ENCODE data around the gene AKAP5. TPM values are rescaled to one million over a fixed set of nuclear protein-coding genes. Genes with fewer than 3 reads are reported as not detected.

The AKAP5 gene
- total and polyA plus RNA-seq, 2 experiments from 2014 or later, result 1.0 to 3.4 TPM

DNA sequence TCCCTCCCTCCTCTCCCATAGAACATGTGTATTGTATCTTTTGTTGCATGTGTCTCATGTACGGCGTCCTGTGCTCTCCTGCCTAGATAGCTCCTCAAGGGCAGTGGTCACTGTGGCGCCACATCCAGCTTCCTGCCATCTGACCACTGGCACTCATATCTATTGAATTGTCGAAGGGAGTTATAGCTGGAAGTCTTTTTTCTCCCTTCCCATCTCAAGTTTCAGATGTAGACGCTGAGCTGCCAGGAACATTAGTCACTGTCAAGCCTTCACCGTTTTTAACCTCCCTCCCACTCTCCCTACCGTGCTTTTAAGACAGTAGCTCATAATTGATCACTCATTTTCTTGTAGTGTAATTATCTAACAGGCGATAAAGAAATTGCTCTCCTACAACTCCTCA is 44.1 kb upstream of the AKAP5 start:
- TF ChIP-seq ZNF331 (CRISPR knock-in tag; IDR thresholded peaks at IDR 0.05; ENCODE audit: low read depth) (no peak), EZH2phosphoT487 (IDR thresholded peaks at IDR 0.05; ENCODE audit: unreplicated experiment) (no peak), STAT1 (IDR thresholded peaks at IDR 0.05; ENCODE audit: unreplicated experiment) (no peak), ZNF114 (CRISPR knock-in tag; IDR thresholded peaks at IDR 0.05) (no peak), POLR2AphosphoS5 (IDR thresholded peaks at IDR 0.05; ENCODE audit: low read depth) (no peak), JUNB (IDR thresholded peaks at IDR 0.05; ENCODE audit: unreplicated experiment) (no peak), EZH2 (IDR thresholded peaks at IDR 0.05; ENCODE audit: low read depth, unreplicated experiment) (no peak), CREB1 (CRISPR knock-in tag; IDR thresholded peaks at IDR 0.05; ENCODE audit: low read depth) (no peak), NANOG (IDR thresholded peaks at IDR 0.05; ENCODE audit: borderline replicate concordance) (no peak)
- TF ChIP-seq, protein P1, sequence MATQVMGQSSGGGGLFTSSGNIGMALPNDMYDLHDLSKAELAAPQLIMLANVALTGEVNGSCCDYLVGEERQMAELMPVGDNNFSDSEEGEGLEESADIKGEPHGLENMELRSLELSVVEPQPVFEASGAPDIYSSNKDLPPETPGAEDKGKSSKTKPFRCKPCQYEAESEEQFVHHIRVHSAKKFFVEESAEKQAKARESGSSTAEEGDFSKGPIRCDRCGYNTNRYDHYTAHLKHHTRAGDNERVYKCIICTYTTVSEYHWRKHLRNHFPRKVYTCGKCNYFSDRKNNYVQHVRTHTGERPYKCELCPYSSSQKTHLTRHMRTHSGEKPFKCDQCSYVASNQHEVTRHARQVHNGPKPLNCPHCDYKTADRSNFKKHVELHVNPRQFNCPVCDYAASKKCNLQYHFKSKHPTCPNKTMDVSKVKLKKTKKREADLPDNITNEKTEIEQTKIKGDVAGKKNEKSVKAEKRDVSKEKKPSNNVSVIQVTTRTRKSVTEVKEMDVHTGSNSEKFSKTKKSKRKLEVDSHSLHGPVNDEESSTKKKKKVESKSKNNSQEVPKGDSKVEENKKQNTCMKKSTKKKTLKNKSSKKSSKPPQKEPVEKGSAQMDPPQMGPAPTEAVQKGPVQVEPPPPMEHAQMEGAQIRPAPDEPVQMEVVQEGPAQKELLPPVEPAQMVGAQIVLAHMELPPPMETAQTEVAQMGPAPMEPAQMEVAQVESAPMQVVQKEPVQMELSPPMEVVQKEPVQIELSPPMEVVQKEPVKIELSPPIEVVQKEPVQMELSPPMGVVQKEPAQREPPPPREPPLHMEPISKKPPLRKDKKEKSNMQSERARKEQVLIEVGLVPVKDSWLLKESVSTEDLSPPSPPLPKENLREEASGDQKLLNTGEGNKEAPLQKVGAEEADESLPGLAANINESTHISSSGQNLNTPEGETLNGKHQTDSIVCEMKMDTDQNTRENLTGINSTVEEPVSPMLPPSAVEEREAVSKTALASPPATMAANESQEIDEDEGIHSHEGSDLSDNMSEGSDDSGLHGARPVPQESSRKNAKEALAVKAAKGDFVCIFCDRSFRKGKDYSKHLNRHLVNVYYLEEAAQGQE (IDR thresholded peaks at IDR 0.05; ENCODE audit: unreplicated experiment), result no peak
- TF ChIP-seq, protein P2, sequence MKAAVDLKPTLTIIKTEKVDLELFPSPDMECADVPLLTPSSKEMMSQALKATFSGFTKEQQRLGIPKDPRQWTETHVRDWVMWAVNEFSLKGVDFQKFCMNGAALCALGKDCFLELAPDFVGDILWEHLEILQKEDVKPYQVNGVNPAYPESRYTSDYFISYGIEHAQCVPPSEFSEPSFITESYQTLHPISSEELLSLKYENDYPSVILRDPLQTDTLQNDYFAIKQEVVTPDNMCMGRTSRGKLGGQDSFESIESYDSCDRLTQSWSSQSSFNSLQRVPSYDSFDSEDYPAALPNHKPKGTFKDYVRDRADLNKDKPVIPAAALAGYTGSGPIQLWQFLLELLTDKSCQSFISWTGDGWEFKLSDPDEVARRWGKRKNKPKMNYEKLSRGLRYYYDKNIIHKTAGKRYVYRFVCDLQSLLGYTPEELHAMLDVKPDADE (IDR thresholded peaks at IDR 0.05), result no peak
- TF ChIP-seq, protein P3, sequence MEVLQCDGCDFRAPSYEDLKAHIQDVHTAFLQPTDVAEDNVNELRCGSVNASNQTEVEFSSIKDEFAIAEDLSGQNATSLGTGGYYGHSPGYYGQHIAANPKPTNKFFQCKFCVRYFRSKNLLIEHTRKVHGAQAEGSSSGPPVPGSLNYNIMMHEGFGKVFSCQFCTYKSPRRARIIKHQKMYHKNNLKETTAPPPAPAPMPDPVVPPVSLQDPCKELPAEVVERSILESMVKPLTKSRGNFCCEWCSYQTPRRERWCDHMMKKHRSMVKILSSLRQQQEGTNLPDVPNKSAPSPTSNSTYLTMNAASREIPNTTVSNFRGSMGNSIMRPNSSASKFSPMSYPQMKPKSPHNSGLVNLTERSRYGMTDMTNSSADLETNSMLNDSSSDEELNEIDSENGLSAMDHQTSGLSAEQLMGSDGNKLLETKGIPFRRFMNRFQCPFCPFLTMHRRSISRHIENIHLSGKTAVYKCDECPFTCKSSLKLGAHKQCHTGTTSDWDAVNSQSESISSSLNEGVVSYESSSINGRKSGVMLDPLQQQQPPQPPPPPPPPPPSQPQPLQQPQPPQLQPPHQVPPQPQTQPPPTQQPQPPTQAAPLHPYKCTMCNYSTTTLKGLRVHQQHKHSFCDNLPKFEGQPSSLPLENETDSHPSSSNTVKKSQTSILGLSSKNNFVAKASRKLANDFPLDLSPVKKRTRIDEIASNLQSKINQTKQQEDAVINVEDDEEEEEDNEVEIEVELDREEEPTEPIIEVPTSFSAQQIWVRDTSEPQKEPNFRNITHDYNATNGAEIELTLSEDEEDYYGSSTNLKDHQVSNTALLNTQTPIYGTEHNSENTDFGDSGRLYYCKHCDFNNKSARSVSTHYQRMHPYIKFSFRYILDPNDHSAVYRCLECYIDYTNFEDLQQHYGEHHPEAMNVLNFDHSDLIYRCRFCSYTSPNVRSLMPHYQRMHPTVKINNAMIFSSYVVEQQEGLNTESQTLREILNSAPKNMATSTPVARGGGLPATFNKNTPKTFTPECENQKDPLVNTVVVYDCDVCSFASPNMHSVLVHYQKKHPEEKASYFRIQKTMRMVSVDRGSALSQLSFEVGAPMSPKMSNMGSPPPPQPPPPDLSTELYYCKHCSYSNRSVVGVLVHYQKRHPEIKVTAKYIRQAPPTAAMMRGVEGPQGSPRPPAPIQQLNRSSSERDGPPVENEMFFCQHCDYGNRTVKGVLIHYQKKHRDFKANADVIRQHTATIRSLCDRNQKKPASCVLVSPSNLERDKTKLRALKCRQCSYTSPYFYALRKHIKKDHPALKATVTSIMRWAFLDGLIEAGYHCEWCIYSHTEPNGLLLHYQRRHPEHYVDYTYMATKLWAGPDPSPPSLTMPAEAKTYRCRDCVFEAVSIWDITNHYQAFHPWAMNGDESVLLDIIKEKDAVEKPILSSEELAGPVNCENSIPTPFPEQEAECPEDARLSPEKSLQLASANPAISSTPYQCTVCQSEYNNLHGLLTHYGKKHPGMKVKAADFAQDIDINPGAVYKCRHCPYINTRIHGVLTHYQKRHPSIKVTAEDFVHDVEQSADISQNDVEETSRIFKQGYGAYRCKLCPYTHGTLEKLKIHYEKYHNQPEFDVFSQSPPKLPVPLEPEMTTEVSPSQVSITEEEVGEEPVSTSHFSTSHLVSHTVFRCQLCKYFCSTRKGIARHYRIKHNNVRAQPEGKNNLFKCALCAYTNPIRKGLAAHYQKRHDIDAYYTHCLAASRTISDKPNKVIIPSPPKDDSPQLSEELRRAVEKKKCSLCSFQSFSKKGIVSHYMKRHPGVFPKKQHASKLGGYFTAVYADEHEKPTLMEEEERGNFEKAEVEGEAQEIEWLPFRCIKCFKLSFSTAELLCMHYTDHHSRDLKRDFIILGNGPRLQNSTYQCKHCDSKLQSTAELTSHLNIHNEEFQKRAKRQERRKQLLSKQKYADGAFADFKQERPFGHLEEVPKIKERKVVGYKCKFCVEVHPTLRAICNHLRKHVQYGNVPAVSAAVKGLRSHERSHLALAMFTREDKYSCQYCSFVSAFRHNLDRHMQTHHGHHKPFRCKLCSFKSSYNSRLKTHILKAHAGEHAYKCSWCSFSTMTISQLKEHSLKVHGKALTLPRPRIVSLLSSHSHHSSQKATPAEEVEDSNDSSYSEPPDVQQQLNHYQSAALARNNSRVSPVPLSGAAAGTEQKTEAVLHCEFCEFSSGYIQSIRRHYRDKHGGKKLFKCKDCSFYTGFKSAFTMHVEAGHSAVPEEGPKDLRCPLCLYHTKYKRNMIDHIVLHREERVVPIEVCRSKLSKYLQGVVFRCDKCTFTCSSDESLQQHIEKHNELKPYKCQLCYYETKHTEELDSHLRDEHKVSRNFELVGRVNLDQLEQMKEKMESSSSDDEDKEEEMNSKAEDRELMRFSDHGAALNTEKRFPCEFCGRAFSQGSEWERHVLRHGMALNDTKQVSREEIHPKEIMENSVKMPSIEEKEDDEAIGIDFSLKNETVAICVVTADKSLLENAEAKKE (CRISPR knock-in tag; IDR thresholded peaks at IDR 0.05), result no peak
- TF ChIP-seq, protein P4, sequence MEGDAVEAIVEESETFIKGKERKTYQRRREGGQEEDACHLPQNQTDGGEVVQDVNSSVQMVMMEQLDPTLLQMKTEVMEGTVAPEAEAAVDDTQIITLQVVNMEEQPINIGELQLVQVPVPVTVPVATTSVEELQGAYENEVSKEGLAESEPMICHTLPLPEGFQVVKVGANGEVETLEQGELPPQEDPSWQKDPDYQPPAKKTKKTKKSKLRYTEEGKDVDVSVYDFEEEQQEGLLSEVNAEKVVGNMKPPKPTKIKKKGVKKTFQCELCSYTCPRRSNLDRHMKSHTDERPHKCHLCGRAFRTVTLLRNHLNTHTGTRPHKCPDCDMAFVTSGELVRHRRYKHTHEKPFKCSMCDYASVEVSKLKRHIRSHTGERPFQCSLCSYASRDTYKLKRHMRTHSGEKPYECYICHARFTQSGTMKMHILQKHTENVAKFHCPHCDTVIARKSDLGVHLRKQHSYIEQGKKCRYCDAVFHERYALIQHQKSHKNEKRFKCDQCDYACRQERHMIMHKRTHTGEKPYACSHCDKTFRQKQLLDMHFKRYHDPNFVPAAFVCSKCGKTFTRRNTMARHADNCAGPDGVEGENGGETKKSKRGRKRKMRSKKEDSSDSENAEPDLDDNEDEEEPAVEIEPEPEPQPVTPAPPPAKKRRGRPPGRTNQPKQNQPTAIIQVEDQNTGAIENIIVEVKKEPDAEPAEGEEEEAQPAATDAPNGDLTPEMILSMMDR (conservative IDR thresholded peaks at IDR 0.05; ENCODE audit: low read depth in 2 of 2), result no peak

More for the DNA sequence above, 44.1 kb upstream of the AKAP5 start:
- Histone ChIP-seq H3K4me3 (no peak overlapping the region), H4K20me1 (replicated peaks; ENCODE audit: insufficient read depth) (peaks cover 17% of the 10 kb centered on the region), H2AFZ (no peak overlapping the region), H3K4me2 (no peak overlapping the region), H3K27me3 (ENCODE audit: insufficient read depth) (no peaks in the 10 kb centered on the region), H3K27ac (ENCODE audit: low read depth) (no peak overlapping the region), H3K4me1 (ENCODE audit: insufficient read depth) (no peaks in the 10 kb centered on the region), H3F3A (replicated peaks; ENCODE audit: low read depth) (peaks cover 20% of the 10 kb centered on the region), H3K9me2 (ENCODE audit: insufficient read depth) (no peaks in the 10 kb centered on the region), H3K79me2 (replicated peaks; ENCODE audit: insufficient read depth) (peaks cover 8% of the 10 kb centered on the region; the same call in 1 of the 2 replicates), H3K36me3 (ENCODE audit: insufficient read depth) (peaks cover 78% of the 10 kb centered on the region)
- ATAC-seq, result no peak
- Mint-ChIP-seq H3K9me3 (no peaks in the 10 kb centered on the region), H3K36me3 (ENCODE audit: low read depth) (peaks cover 98% of the 10 kb centered on the region), H3K27ac (no peak overlapping the region), H3K4me1 (no peaks in the 10 kb centered on the region), H3K27me3 (ENCODE audit: insufficient read depth, low read depth, poor library complexity) (peaks cover 2% of the 10 kb centered on the region), H3K4me3 (no peak overlapping the region)
- no peak for DNase-seq (ENCODE audit: low spot score)
